Epithelial cell of esophagus (primary cell): ENCODE measurements around the gene ACSF2.
"Not testable (repeated sequence)": the region's sequence is repeated elsewhere in the genome, so short reads cannot be mapped to it uniquely, and the experiment has no call there.

Experiments used
- DNase-seq: peaks from one replicate; pipeline ENCODE4 v3.0.0; 2010; ENCODE audit warnings: low read depth
- H3K4me3 ChIP-seq: 2 replicates; pipeline ENCODE4 v1.5.1; 2011; ENCODE audit warnings: mild to moderate bottlenecking, low read length, control low read depth
- TF ChIP-seq, protein P1 (sequence below): IDR thresholded peaks from 2 replicates; pipeline ENCODE4 v1.5.1; 2011; ENCODE audit warnings: low read depth, mild to moderate bottlenecking, low read length, control low read depth, inconsistent platforms; ENCODE audit not compliant: insufficient read depth; ENCODE audit errors: missing control alignments

The ACSF2 gene

DNA sequence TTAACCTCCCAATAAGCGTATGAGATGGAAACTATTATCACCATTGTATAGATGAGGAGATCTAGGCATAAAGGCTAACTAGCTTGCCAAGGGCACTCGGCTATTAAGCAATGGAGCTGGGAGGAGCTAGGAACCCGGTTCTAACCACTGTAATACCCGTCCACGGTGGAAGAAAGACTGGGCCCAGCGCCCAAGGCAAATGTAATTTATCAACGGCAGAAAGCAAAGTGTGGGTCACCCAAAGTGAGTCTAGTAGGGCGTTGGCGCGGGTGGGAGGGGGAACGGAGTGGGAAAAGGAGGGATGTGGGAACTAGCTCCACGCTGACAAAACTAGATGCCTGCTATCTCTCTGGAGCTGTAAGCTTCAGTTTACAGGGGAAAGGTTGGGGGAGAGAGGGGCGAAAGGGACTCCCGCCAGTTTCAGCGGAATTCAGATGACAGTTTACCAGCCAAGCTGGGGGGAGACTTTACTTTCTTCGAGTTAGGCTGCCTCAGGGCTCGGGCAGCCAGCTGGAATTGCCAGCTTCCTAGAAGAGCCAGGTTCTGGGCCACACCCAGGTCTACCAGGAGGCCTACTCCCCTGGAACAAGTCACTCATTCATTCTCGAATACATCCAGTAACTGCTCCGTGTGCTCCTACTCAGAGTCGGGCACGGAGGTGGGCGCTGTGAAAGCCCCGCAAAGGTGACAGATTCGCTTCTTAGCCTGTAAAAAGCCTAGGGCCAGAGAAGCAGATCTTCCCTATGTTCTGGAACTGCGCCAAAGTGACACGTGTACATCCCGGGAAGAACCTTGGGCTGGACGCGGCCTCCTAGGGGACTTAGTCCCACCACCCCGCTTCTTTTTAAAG, 29.5 kb upstream of the ACSF2 start:
- TF ChIP-seq, protein P1, sequence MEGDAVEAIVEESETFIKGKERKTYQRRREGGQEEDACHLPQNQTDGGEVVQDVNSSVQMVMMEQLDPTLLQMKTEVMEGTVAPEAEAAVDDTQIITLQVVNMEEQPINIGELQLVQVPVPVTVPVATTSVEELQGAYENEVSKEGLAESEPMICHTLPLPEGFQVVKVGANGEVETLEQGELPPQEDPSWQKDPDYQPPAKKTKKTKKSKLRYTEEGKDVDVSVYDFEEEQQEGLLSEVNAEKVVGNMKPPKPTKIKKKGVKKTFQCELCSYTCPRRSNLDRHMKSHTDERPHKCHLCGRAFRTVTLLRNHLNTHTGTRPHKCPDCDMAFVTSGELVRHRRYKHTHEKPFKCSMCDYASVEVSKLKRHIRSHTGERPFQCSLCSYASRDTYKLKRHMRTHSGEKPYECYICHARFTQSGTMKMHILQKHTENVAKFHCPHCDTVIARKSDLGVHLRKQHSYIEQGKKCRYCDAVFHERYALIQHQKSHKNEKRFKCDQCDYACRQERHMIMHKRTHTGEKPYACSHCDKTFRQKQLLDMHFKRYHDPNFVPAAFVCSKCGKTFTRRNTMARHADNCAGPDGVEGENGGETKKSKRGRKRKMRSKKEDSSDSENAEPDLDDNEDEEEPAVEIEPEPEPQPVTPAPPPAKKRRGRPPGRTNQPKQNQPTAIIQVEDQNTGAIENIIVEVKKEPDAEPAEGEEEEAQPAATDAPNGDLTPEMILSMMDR: no peak
- peak; percentile 82 for DNase-seq
- H3K4me3 ChIP-seq: peak overlapping the region; percentile 98

DNA sequence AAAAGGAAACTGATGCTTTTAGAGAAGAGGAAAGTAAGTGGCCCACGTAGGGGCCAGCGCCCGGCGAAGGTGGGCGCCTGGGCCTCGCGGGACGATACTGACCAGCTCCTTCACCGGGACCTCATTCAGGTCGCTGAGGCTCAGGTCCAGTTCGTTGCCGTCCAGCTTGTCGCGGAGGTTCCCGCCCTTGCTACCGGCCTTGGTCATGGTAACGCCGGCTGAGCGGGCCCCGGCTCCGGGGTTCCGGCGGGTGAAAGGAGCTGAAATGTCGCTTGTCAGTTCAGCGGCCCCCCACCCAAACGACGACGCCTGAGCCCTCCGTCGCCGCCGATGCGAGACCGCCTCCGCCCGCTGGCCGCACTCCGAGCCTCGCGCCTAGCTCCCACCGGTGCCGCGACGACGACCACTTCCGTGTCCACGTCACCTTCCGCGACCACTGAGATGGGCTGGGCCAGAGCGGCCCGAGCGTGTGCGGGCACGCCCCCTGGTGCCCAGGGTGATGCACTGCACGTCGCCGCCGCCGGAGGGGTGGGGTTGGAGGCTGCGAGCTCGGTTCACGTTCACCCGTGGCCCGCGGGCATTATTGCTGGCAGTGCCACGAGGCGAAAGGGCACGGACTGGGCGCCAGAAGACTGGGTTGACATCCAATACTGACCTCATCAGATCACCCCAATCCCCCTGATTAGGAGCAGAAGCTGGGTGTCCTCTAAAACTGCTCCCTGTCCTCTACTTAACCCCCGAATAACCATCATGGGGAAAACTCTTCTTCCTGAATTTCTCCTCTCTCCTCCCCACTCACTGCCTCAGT, 28.7 kb upstream of the ACSF2 start, which contains the start of gene LRRC59:
Gene LRRC59 (minus strand): TSS at position 413 of the 808 bp plus-strand sequence. CDS start 206 bp downstream, at position 207.
- peak; percentile 85 for DNase-seq
- H3K4me3 ChIP-seq: peak within 1 kb of the TSS; percentile 98
- TF ChIP-seq, protein P1: peak; percentile 77

DNA sequence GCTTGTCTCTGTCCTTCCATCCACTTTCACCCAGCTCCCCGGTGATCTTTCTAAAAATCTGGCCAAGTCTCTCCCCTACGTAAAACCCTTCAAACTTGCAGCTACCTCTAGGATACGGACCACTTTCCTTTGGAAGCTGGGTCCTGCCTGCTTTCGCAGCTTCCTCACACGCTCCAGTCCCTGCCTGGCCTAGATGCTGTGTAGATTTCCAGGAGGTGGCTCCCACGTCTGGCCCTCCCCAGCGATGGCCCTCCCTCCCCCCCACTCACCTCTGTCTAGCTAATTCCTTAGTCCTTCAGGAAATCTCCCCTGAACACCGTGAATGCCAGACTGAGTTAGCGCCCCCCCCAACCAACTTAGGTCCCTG, 28.1 kb upstream of the ACSF2 start:
- DNase-seq: no peak
- H3K4me3 ChIP-seq: no peak overlapping the region
- TF ChIP-seq, protein P1: no peak

DNA sequence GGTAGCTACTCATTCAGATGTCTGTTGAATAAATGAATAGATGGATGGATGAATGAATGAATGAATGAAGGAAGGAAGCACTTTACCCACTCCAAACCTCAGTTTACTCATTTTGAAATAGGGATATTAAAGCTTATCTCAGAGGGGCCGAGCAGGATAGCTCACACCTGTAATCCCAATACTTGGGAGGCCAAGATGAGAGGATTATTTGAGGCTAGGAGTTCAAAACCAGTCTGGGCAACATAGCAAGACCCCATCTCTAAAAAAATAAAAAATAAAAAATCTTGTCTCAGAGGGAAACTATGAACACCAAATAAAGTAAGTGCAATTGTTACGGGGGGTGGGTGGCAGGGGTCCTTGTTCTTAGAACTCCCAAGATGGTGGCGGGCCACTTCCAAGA, 27.3 kb upstream of the ACSF2 start:
- not testable (repeated sequence) for H3K4me3 ChIP-seq, DNase-seq

DNA sequence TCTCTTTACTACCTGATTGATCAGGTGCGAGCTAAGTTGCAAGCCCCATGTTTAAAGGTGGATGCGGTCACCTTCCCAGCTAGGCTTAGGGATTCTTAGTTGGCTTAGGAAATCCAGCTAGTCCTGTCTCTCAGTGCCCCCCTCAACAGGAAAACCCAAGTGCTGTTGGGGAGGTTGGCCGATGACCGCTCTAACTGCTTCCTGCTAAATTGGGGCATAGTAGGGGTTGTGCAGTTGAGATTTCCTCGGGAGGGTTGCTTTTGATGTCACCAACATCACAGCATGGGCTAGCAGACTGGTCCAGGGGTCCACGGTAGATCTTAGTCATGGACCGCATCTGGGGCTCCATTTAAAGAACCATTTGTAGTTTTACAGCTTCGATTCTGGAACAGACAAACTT, 26.4 kb upstream of the ACSF2 start:
- not testable (repeated sequence) for DNase-seq, H3K4me3 ChIP-seq

DNA sequence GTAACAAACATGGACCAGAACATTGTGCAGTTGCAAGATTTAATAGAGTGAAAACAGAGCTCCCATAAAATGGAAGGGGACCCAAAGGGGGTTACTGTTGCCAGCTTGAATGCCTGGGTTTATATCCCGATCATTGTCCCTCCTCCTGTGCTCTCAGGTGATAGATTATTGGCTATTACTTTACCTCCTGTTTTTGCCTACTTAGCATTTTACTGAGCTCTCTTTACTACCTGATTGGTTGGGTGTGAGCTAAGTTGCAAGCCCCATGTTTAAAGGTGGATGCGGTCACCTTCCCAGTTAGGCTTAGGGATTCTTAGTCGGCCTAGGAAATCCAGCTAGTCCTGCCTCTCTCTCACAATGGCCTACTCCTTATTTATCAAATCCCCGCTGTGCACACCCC, 20.7 kb upstream of the ACSF2 start:
- not testable (repeated sequence) for DNase-seq, H3K4me3 ChIP-seq

DNA sequence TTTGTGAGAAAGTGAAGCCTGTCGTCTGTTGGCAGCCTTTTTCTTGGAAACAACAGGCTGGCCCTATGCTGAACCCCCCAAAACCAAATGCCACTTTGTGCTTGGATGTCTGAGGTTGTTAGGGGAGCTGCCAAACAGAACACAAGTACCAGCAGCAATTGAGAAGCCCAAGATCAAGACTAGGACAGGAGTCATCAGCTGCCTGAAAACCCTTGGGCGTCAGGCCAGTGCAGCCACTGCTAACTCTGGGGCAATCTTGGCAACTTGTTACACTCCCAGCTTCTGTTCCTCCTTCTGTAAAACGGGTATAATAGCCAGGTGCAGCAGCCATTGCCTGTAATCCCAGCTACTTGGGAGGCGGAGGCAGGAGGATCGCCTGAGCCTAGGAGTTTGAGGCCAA, 19.4 kb upstream of the ACSF2 start:
- no peak for DNase-seq
- TF ChIP-seq, protein P1: no peak

DNA sequence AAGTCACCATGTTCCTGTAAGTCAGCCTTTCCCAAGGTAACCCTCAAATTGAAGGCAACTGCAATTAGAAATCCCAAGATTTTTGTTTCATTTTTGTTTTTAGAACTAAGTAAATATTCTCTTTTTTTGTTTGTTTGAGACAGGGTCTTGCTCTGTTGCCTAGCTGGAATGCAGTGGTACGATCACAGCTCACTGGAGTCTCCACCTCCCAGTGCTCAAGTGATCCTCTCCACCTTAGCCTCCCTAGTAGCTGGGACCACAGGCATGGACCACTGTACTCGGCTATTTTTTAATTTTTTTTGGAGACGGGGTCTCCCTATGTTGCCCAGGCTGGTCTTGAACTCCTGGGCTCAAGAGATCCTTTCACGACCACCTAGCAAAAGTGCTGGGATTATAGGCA, 18.1 kb upstream of the ACSF2 start:
- TF ChIP-seq, protein P1: no peak
- DNase-seq: no peak
- H3K4me3 ChIP-seq: no peak overlapping the region

More for the DNA sequence above, 19.4 kb upstream of the ACSF2 start:
- H3K4me3 ChIP-seq: no peak overlapping the region
